Smooth muscle cell of bladder (primary cell): ENCODE data around the gene LSG1. TPM values are rescaled to one million over a fixed set of nuclear protein-coding genes. Genes with fewer than 3 reads are reported as not detected.

Source experiments
- total RNA-seq: library from RNA; depleted of rRNA; stranded (reverse); fragments of >200 nt; gene quantifications from 2 replicates; pipeline ENCODE4 v1.2.3, GENCODE V29; 2014

The LSG1 gene
- 36.1 and 40.4 TPM in 2 replicates for total RNA-seq

GRCh38 chr3:194671900-194672808 lies at the start of gene LSG1:
Gene LSG1 (minus strand): TSS chr3:194672191. CDS start chr3:194672162, 29 bp downstream.

GRCh38 chr3:194685718-194686413 lies 13.9 kb upstream of the LSG1 start, which contains the start of gene FAM43A:
Gene FAM43A (plus strand): TSS chr3:194685883. CDS start chr3:194686827, 944 bp downstream.

GRCh38 chr3:194633349-194634004 lies 38.5 kb downstream of the LSG1 start, which contains the start of gene TMEM44:
Gene TMEM44 (minus strand): TSS chr3:194633419. CDS start chr3:194633215, 204 bp downstream.

Other genes with a start within 250 kb of the LSG1 start
- 190 and 435 TPM in 2 replicates for gene ATP13A3, start 185.2 kb downstream of the LSG1 start, total RNA-seq
- gene TMEM44, start 38.8 kb downstream of the LSG1 start, total RNA-seq: 6.1 and 7.8 TPM in 2 replicates
- gene FAM43A, start 13.7 kb upstream of the LSG1 start, total RNA-seq: 20.3 and 21.7 TPM in 2 replicates